ENCODE results near the gene STXBP4. TPM values are rescaled to one million over a fixed set of nuclear protein-coding genes. Genes with fewer than 3 reads are reported as not detected.

The STXBP4 gene
- total RNA-seq, 1 experiment from 2014 or later, result 13.6 TPM

GRCh38 chr17:55116440-55116914, 147.9 kb downstream of the STXBP4 start:
- Histone ChIP-seq H3K9me3 (ENCODE audit: control insufficient read depth in 1 of 2, insufficient read depth in 1 of 2, low read depth in 1 of 2, low read length in 2 of 2) (no peaks in the 10 kb centered on the region), H2AFZ (ENCODE audit: low read depth, low read length, poor library complexity, severe bottlenecking) (no peak overlapping the region), H3K9me2 (ENCODE audit: insufficient read depth) (no peaks in the 10 kb centered on the region), H3K4me2 (ENCODE audit: low read length) (no peak overlapping the region), H3K4me3 (replicated peaks in 1 of 2; ENCODE audit: low read depth in 1 of 2, low read length in 2 of 2) (no peak overlapping the region), H4K20me1 (ENCODE audit: insufficient read depth) (no peaks in the 10 kb centered on the region), H3K9ac (ENCODE audit: low read length) (no peak overlapping the region), H3K4me1 (ENCODE audit: control insufficient read depth in 1 of 2, insufficient read depth in 2 of 2, low read length in 2 of 2) (no peaks in the 10 kb centered on the region), H3K27ac (ENCODE audit: low read depth, low read length) (no peak overlapping the region), H3K79me2 (ENCODE audit: insufficient read depth, low read length) (no peaks in the 10 kb centered on the region), H3K27me3 (ENCODE audit: insufficient read depth, low read length) (no peaks in the 10 kb centered on the region), H3K36me3 (ENCODE audit: control insufficient read depth in 1 of 2, insufficient read depth in 2 of 2, low read length in 2 of 2) (no peaks in the 10 kb centered on the region)
- ChIA-PET POLR2A (no interaction called here), CTCF (no interaction called here), RAD21 (ENCODE audit: low non-redundant PET in 1 of 2, low total read pairs in 2 of 2, uncharacterized antibody in 2 of 2, unreplicated experiment in 2 of 2) (no interaction called here)
- no TSS peak for BruUV-seq (replicated peaks)
- no peak for ATAC-seq
- TF ChIP-seq SP1 (IDR thresholded peaks at IDR 0.05; ENCODE audit: low read depth), result no peak
- TF ChIP-seq POLR2AphosphoS5 (IDR thresholded peaks at IDR 0.05; ENCODE audit: low read depth, low read length), result no peak
- TF ChIP-seq JUND (IDR thresholded peaks at IDR 0.05), result no peak
- no peak for TF ChIP-seq EGR1 (IDR thresholded peaks at IDR 0.05; ENCODE audit: low read depth)
- no peak for TF ChIP-seq TCF7L2 (IDR thresholded peaks at IDR 0.05; ENCODE audit: borderline replicate concordance, extremely low read depth, insufficient read depth, insufficient read length)
- TF ChIP-seq ZNF274 (IDR thresholded peaks at IDR 0.05; ENCODE audit: low read depth, low read length), result no peak
- TF ChIP-seq CEBPB (IDR thresholded peaks at IDR 0.05; ENCODE audit: low read depth), result no peak
- no peak for TF ChIP-seq EZH2phosphoT487 (IDR thresholded peaks at IDR 0.05; ENCODE audit: borderline replicate concordance)
- no peak for TF ChIP-seq ELF1 (IDR thresholded peaks at IDR 0.05; ENCODE audit: borderline replicate concordance, low read depth)
- no peak for TF ChIP-seq POLR2A (IDR thresholded peaks at IDR 0.05; ENCODE audit: borderline replicate concordance, extremely low read depth, insufficient read depth, insufficient read length)
- TF ChIP-seq CTCF (IDR thresholded peaks at IDR 0.05 in 2 of 3, conservative IDR thresholded peaks at IDR 0.05 in 1 of 3; ENCODE audit: borderline replicate concordance in 1 of 3, insufficient read depth in 1 of 3, low read depth in 2 of 3, low read length in 2 of 3), result no peak
- no peak for TF ChIP-seq SRF (IDR thresholded peaks at IDR 0.05; ENCODE audit: low read depth)
- intact Hi-C loops (cut with micrococcal nuclease), result no loop called here
- no peak for DNase-seq (ENCODE audit: low read depth, low spot score)
